Measurements from ENCODE around the gene ZC3H6. TPM values are rescaled to one million over a fixed set of nuclear protein-coding genes. Genes with fewer than 3 reads are reported as not detected.
A peak's percentile ranks its signal among the peaks of the same experiment; 100 is the strongest.

Gene ZC3H6
- total RNA-seq, 1 experiment from 2014 or later = 5.3 TPM

- ChIA-PET POLR2A (no interaction called here), CTCF (interaction anchor here (0.7 to 1.0 kb wide), 2 partner anchors 15 to 138 kb away, joined by 3 to 4 read pairs; no protein-coding TSS in a partner anchor)
- DNase-seq (ENCODE audit: low read depth, low spot score) (peak; percentile 83), ATAC-seq (peak; percentile 65; the same call in 1 of the 2 replicates)
- Histone ChIP-seq H3K4me3 (ENCODE audit: low read depth in 2 of 2, low read length in 2 of 2) (peak overlapping the region in 1 of 2 experiments; percentile 19; a peak in 1 of 4 replicates), H3K27me3 (ENCODE audit: control insufficient read depth, insufficient read depth, low read length) (no peaks in the 10 kb centered on the region), H3K27ac (ENCODE audit: low read length) (no peak overlapping the region), H3K4me1 (ENCODE audit: control insufficient read depth, insufficient read depth, low read length) (peaks cover 6% of the 10 kb centered on the region; the same call in 1 of the 2 replicates), H3K36me3 (ENCODE audit: control insufficient read depth, insufficient read depth, low read length) (no peaks in the 10 kb centered on the region), H3K9me3 (ENCODE audit: control insufficient read depth, insufficient read depth, low read depth, low read length) (no peaks in the 10 kb centered on the region)
- intact Hi-C loops (cut with micrococcal nuclease; ENCODE audit: unreplicated experiment) = loop anchor here (10.0 kb wide), 1 partner anchor 135 kb away; no protein-coding TSS in a partner anchor
- no TSS peak for BruUV-seq (replicated peaks)
- in situ Hi-C loops (cut with HindIII; ENCODE audit: low pct_unique_long_range_greater_than_20kb, low sequenced_read_pairs) = no loop called here
- TF ChIP-seq CTCF (IDR thresholded peaks at IDR 0.05) (peak; percentile 98), POLR2AphosphoS5 (IDR thresholded peaks at IDR 0.05; ENCODE audit: low read depth, low read length) (no peak)
These were observed 15.7 kb upstream of the ZC3H6 start for GRCh38 chr2:112259509-112260294.

GRCh38 chr2:112260295-112260625 lies 15.1 kb upstream of the ZC3H6 start:
- no peak for DNase-seq (ENCODE audit: low read depth, low spot score)
- Histone ChIP-seq H3K4me1 (ENCODE audit: control insufficient read depth, insufficient read depth, low read length) (peaks cover 6% of the 10 kb centered on the region; the same call in 1 of the 2 replicates), H3K4me3 (ENCODE audit: low read depth in 2 of 2, low read length in 2 of 2) (no peak overlapping the region), H3K27me3 (ENCODE audit: control insufficient read depth, insufficient read depth, low read length) (no peaks in the 10 kb centered on the region), H3K9me3 (ENCODE audit: control insufficient read depth, insufficient read depth, low read depth, low read length) (no peaks in the 10 kb centered on the region), H3K36me3 (ENCODE audit: control insufficient read depth, insufficient read depth, low read length) (no peaks in the 10 kb centered on the region), H3K27ac (ENCODE audit: low read length) (no peak overlapping the region)
- ChIA-PET POLR2A (no interaction called here), CTCF (no interaction called here)
- no TSS peak for BruUV-seq (replicated peaks)
- intact Hi-C loops (cut with micrococcal nuclease; ENCODE audit: unreplicated experiment) (no loop called here), in situ Hi-C loops (cut with HindIII; ENCODE audit: low pct_unique_long_range_greater_than_20kb, low sequenced_read_pairs) (no loop called here)
- TF ChIP-seq CTCF (IDR thresholded peaks at IDR 0.05) (no peak), SIN3A (IDR thresholded peaks at IDR 0.05; ENCODE audit: borderline replicate concordance, insufficient read depth, low read depth, low read length) (no peak), REST (IDR thresholded peaks at IDR 0.05; ENCODE audit: insufficient read depth in 1 of 2, low read depth in 2 of 2, low read length in 1 of 2) (no peak), TCF7L2 (IDR thresholded peaks at IDR 0.05; ENCODE audit: low read depth, low read length) (no peak), POLR2AphosphoS5 (IDR thresholded peaks at IDR 0.05; ENCODE audit: low read depth, low read length) (no peak)
- ATAC-seq = no peak

Measured in Panc1 (cell line).